Vagina (tissue), 2 donors: ENCODE data around the gene ARHGAP42.

ENCODE experiments used
- CTCF ChIP-seq, 3 experiments: fragments of 450-650 bp in 2 of 3; fragments of 200-600 bp in 1 of 3; sonication (generic) in 1 of 3; IDR thresholded peaks; one replicate each; pipeline ENCODE4 v1.5.1; 2017 to 2019; ENCODE audit warnings: antibody characterized with exemption in 3 of 3, mild to moderate bottlenecking in 2 of 3, moderate library complexity in 2 of 3
- POLR2A ChIP-seq, 2 donors: fragments of 450-650 bp; IDR thresholded peaks; one replicate each; pipeline ENCODE4 v1.6.1; 2017; ENCODE audit warnings: antibody characterized with exemption in 2 of 2, mild to moderate bottlenecking in 2 of 2, moderate library complexity in 2 of 2

GRCh38 chr11:100870138-100870537, 183.1 kb downstream of the ARHGAP42 start:
- TF ChIP-seq CTCF (IDR thresholded peaks at IDR 0.05) (no peak), POLR2A (IDR thresholded peaks at IDR 0.05) (no peak)
